GM19023 (cell line): ENCODE results near the gene ZNFX1.

Experiments used
- ATAC-seq: cut with Tn5 transposase; IDR thresholded peaks from one replicate; pipeline ENCODE4 v1.9.1; 2021; ENCODE audit warnings: mild to moderate bottlenecking, moderate library complexity; ENCODE audit not compliant: unreplicated experiment

The ZNFX1 gene

GRCh38 chr20:49293122-49293521 is 15.3 kb upstream of the ZNFX1 start:
- no peak for ATAC-seq

- no peak for ATAC-seq
Measured at GRCh38 chr20:49292010-49292409, 14.2 kb upstream of the ZNFX1 start.

- ATAC-seq, result no peak
Measured at GRCh38 chr20:49291200-49291599, 13.3 kb upstream of the ZNFX1 start.

- ATAC-seq, result no peak
Measured at GRCh38 chr20:49290608-49291191, 12.8 kb upstream of the ZNFX1 start.

- ATAC-seq, result no peak
Measured at GRCh38 chr20:49288784-49289696, 11.2 kb upstream of the ZNFX1 start.

- no peak for ATAC-seq
Measured at GRCh38 chr20:49288250-49288751, 10.4 kb upstream of the ZNFX1 start.

- no peak for ATAC-seq
Measured at GRCh38 chr20:49287555-49288249, 9.8 kb upstream of the ZNFX1 start.

- ATAC-seq, result no peak
Measured at GRCh38 chr20:49286689-49287551, 9.1 kb upstream of the ZNFX1 start.

- ATAC-seq, result no peak
Measured at GRCh38 chr20:49285813-49286494, 8.1 kb upstream of the ZNFX1 start.

- ATAC-seq, result no peak
Measured at GRCh38 chr20:49285233-49285668, 7.4 kb upstream of the ZNFX1 start.

- ATAC-seq, result no peak
Measured at GRCh38 chr20:49284818-49285217, 7.0 kb upstream of the ZNFX1 start.

- ATAC-seq, result no peak
Measured at GRCh38 chr20:49283703-49284625, 6.1 kb upstream of the ZNFX1 start.

GRCh38 chr20:49283176-49283702 is 5.4 kb upstream of the ZNFX1 start:
- no peak for ATAC-seq

- ATAC-seq, result no peak
Measured at GRCh38 chr20:49282584-49283171, 4.8 kb upstream of the ZNFX1 start.

GRCh38 chr20:49281913-49282467 is 4.1 kb upstream of the ZNFX1 start:
- ATAC-seq, result no peak

GRCh38 chr20:49281059-49281912 is 3.4 kb upstream of the ZNFX1 start:
- ATAC-seq, result no peak

GRCh38 chr20:49280463-49281058 is 2.7 kb upstream of the ZNFX1 start:
- no peak for ATAC-seq
